ENCODE data around the gene CTTN. TPM values are rescaled to one million over a fixed set of nuclear protein-coding genes. Genes with fewer than 3 reads are reported as not detected.

The CTTN gene
- total RNA-seq, 1 experiment from 2014 or later = 448 TPM

DNA sequence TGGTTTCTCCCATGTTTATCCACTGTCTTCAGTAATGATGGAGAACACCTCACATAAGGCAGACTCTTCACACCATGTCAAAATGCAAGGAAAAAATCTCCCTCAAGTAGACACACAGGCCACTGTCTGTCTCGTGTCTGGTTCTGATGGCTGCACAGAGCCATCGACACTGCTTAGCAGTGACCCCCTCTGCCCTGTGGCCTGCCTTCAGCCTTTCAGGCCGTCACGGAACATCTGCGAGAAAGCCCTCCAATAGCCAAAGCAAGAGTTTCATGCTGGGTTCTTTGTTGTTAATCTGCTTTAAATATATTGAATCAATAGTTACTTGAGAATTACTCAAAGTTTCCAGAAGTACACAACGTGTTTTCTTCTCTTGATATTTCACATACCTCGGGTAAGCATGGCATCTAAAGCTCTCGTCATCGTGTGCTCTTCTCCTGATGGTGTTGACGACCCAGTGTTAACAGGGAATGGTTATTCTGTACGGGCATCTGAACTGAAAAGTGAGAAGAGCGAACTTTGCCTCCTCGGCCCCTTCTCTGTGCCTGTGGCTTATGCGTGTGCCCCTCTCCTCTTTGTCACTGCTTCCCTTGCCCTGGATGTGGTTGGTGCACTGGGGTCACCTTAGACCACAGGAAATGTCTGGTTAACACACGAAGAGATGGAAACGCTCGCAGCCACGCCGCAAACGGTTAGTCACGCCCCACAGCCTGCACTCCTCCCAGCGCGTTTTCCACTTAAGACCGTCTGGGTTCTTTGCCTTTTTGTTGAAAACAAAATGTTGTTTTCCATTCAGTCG is 33.4 kb upstream of the CTTN start:
- peaks cover 26% of the 10 kb centered on the region for H3K36me3 Mint-ChIP-seq (ENCODE audit: insufficient read depth, unreplicated experiment)
- no TSS peak for BruUV-seq (replicated peaks)
- H3K27ac Mint-ChIP-seq (ENCODE audit: unreplicated experiment) = no peak overlapping the region

DNA sequence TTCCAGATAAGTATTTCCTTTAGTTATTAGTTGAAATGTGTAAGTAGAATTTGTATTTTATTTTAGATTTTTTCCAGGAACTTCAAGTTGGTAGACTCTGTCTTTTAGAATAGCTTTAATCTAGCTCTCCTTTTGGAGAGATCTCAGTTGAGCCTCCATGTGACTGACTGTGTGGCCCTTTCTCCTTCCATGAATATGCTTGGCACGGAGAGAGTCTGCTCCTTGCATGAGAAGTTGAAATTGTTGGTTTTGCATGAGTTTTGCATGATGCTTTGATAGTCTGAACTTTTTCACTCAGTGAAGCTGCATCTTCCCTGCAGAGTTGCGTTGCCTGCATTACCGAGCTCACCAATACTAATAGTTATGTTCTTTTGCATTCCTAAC is 32.8 kb upstream of the CTTN start:
- no peak overlapping the region for H3K27ac Mint-ChIP-seq (ENCODE audit: unreplicated experiment)
- CTCF ChIA-PET = no interaction called here
- H3K36me3 Mint-ChIP-seq (ENCODE audit: insufficient read depth, unreplicated experiment) = peaks cover 20% of the 10 kb centered on the region
- H3K27me3 Mint-ChIP-seq (ENCODE audit: unreplicated experiment) = no peaks in the 10 kb centered on the region
- no peak for TF ChIP-seq CTCF (IDR thresholded peaks at IDR 0.05; ENCODE audit: unreplicated experiment)
- no TSS peak for BruUV-seq (replicated peaks)
- H3K9me3 Mint-ChIP-seq (ENCODE audit: low read depth, unreplicated experiment) = no peaks in the 10 kb centered on the region
- no peak overlapping the region for H3K4me3 Mint-ChIP-seq (ENCODE audit: low read depth, unreplicated experiment)
- DNase-seq = no peak
- no peaks in the 10 kb centered on the region for H3K4me1 Mint-ChIP-seq (ENCODE audit: low read depth, unreplicated experiment)
- intact Hi-C loops (cut with micrococcal nuclease; ENCODE audit: unreplicated experiment) = loop anchor here (10.0 kb wide), 1 partner anchor 101 kb away; no protein-coding TSS in a partner anchor

More for the DNA sequence above, 33.4 kb upstream of the CTTN start:
- H3K9me3 Mint-ChIP-seq (ENCODE audit: low read depth, unreplicated experiment) = no peaks in the 10 kb centered on the region
- CTCF ChIA-PET = no interaction called here
- H3K4me1 Mint-ChIP-seq (ENCODE audit: low read depth, unreplicated experiment) = no peaks in the 10 kb centered on the region
- intact Hi-C loops (cut with micrococcal nuclease; ENCODE audit: unreplicated experiment) = loop anchor here (10.0 kb wide), 1 partner anchor 100 kb away; no protein-coding TSS in a partner anchor
- no peak for DNase-seq
- H3K27me3 Mint-ChIP-seq (ENCODE audit: unreplicated experiment) = no peaks in the 10 kb centered on the region
- no peak for TF ChIP-seq CTCF (IDR thresholded peaks at IDR 0.05; ENCODE audit: unreplicated experiment)
- no peak overlapping the region for H3K4me3 Mint-ChIP-seq (ENCODE audit: low read depth, unreplicated experiment)

GRCh38 chr11:70367071-70367470 is 31.3 kb upstream of the CTTN start:
- BruUV-seq (replicated peaks) = no TSS peak
- no peak for TF ChIP-seq CTCF (IDR thresholded peaks at IDR 0.05; ENCODE audit: unreplicated experiment)
- Mint-ChIP-seq H3K27ac (ENCODE audit: unreplicated experiment) (no peak overlapping the region), H3K4me3 (ENCODE audit: low read depth, unreplicated experiment) (no peak overlapping the region), H3K4me1 (ENCODE audit: low read depth, unreplicated experiment) (no peaks in the 10 kb centered on the region), H3K9me3 (ENCODE audit: low read depth, unreplicated experiment) (peaks cover 4% of the 10 kb centered on the region), H3K36me3 (ENCODE audit: insufficient read depth, unreplicated experiment) (peaks cover 14% of the 10 kb centered on the region), H3K27me3 (ENCODE audit: unreplicated experiment) (no peaks in the 10 kb centered on the region)
- CTCF ChIA-PET = no interaction called here
- intact Hi-C loops (cut with micrococcal nuclease; ENCODE audit: unreplicated experiment) = loop anchor here (10.0 kb wide), 1 partner anchor 102 kb away; no protein-coding TSS in a partner anchor
- no peak for DNase-seq

DNA sequence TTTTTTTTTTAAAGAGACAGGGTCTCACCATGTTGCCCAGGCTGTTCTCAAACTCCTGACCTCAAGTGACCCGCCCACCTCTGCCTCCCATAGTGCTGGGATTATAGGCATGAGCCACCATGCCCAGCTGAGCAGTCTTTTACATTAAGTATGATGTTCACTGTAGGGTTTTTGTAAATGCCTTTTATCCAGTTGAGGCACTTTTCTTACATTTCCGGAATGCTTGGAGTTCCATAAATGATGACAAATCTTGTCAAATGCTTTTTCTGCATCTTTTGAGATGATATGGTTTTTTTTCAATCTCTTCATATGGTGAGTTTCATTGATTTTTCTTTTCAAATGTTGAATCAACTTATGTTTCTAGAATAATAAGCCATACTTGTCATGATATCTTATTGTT is 29.4 kb upstream of the CTTN start:
- peaks cover 4% of the 10 kb centered on the region for H3K9me3 Mint-ChIP-seq (ENCODE audit: low read depth, unreplicated experiment)
- CTCF ChIA-PET = no interaction called here
- H3K27ac Mint-ChIP-seq (ENCODE audit: unreplicated experiment) = no peak overlapping the region
- H3K36me3 Mint-ChIP-seq (ENCODE audit: insufficient read depth, unreplicated experiment) = peaks cover 10% of the 10 kb centered on the region
- no peak for DNase-seq
- no peaks in the 10 kb centered on the region for H3K27me3 Mint-ChIP-seq (ENCODE audit: unreplicated experiment)
- BruUV-seq (replicated peaks) = no TSS peak
- TF ChIP-seq CTCF (IDR thresholded peaks at IDR 0.05; ENCODE audit: unreplicated experiment) = no peak
- no peaks in the 10 kb centered on the region for H3K4me1 Mint-ChIP-seq (ENCODE audit: low read depth, unreplicated experiment)
- H3K4me3 Mint-ChIP-seq (ENCODE audit: low read depth, unreplicated experiment) = no peak overlapping the region
- intact Hi-C loops (cut with micrococcal nuclease; ENCODE audit: unreplicated experiment) = loop anchor here (10.0 kb wide), 1 partner anchor 104 kb away; no protein-coding TSS in a partner anchor

Measured in Calu3 (cell line).